Measurements from ENCODE around the gene AMIGO3.

- TF ChIP-seq EZH2 (IDR thresholded peaks at IDR 0.05; ENCODE audit: borderline replicate concordance, low read depth, low read length, severe bottlenecking) (no peak), CTCF (IDR thresholded peaks at IDR 0.05; ENCODE audit: borderline replicate concordance, extremely low read depth, low read length, poor library complexity, severe bottlenecking) (no peak)
Measured at GRCh38 chr3:49673121-49673714, 46.3 kb downstream of the AMIGO3 start.
